Loucy (cell line): Measurements from ENCODE around the gene PHACTR3.

Source experiments
- CTCF ChIP-seq: fragments of 200-600 bp; sonication (generic); conservative IDR thresholded peaks from 2 replicates; pipeline ENCODE4 v1.5.1; 2014; ENCODE audit warnings: mild to moderate bottlenecking, antibody characterized with exemption, low read length
- EZH2phosphoT487 ChIP-seq: fragments of 200-600 bp; IDR thresholded peaks from 2 replicates; pipeline ENCODE4 v1.6.1; 2018; ENCODE audit warnings: antibody characterized with exemption, mild to moderate bottlenecking, moderate library complexity, borderline replicate concordance

GRCh38 chr20:59677586-59677985 lies 73.2 kb downstream of the PHACTR3 start:
- TF ChIP-seq CTCF (no peak), EZH2phosphoT487 (no peak)
